ENCODE data around the gene SLC7A5. TPM values are rescaled to one million over a fixed set of nuclear protein-coding genes. Genes with fewer than 3 reads are reported as not detected.
"Not testable (repeated sequence)": the region's sequence is repeated elsewhere in the genome, so short reads cannot be mapped to it uniquely, and the experiment has no call there.

The SLC7A5 gene
- total and polyA plus RNA-seq, 2 of the 13 experiments (the other 11 are each of a cell fraction or from before 2014, with no cell fraction given): 79.6 to 155 TPM

GRCh38 chr16:87861300-87862099 lies 7.8 kb downstream of the SLC7A5 start (continued):
- TF ChIP-seq MLX (CRISPR knock-in tag; IDR thresholded peaks at IDR 0.05): peak; percentile 77
- peak; percentile 54; the same call in 1 of the 2 replicates for TF ChIP-seq GATAD1 (CRISPR knock-in tag; IDR thresholded peaks at IDR 0.05)
- TF ChIP-seq RXRA (CRISPR knock-in tag; IDR thresholded peaks at IDR 0.05): peak; percentile 96
- 0 out of 2 replicates have a peak, but pooled peaks have one; percentile 34 for TF ChIP-seq NAIF1 (CRISPR knock-in tag; IDR thresholded peaks at IDR 0.05; ENCODE audit: borderline replicate concordance)
- TF ChIP-seq E2F1 (CRISPR knock-in tag; IDR thresholded peaks at IDR 0.05): 0 out of 2 replicates have a peak, but pooled peaks have one; percentile 1
- TF ChIP-seq ZNF503 (CRISPR knock-in tag; IDR thresholded peaks at IDR 0.05): peak; percentile 63; the same call in 1 of the 2 replicates
- TF ChIP-seq FOXP4 (CRISPR knock-in tag; IDR thresholded peaks at IDR 0.05): peak; percentile 69
- not testable (repeated sequence) for TF ChIP-seq TCF12 (IDR thresholded peaks at IDR 0.05)
- 0 out of 2 replicates have a peak, but pooled peaks have one; percentile 2 for TF ChIP-seq TCF12 (CRISPR knock-in tag; IDR thresholded peaks at IDR 0.05)
- TF ChIP-seq RCOR2 (CRISPR knock-in tag; IDR thresholded peaks at IDR 0.05): peak; percentile 38; the same call in 1 of the 2 replicates
- peak; percentile 75; the same call in 1 of the 2 replicates for TF ChIP-seq TSC22D2 (CRISPR knock-in tag; IDR thresholded peaks at IDR 0.05; ENCODE audit: borderline replicate concordance)
- TF ChIP-seq HIC2 (CRISPR knock-in tag; IDR thresholded peaks at IDR 0.05; ENCODE audit: low read depth): peak; percentile 46; the same call in 1 of the 2 replicates
- TF ChIP-seq RAD51 (IDR thresholded peaks at IDR 0.05; ENCODE audit: borderline replicate concordance): peak; percentile 32
- TF ChIP-seq ZBTB26 (CRISPR knock-in tag; IDR thresholded peaks at IDR 0.05; ENCODE audit: borderline replicate concordance): peak; percentile 54; the same call in 1 of the 2 replicates
- TF ChIP-seq MTA1 (CRISPR knock-in tag; IDR thresholded peaks at IDR 0.05; ENCODE audit: borderline replicate concordance): peak; percentile 74; the same call in 1 of the 2 replicates
- 0 out of 2 replicates have a peak, but pooled peaks have one; percentile 41 for TF ChIP-seq ZNF205 (CRISPR knock-in tag; IDR thresholded peaks at IDR 0.05)
- peak; percentile 89 for TF ChIP-seq RXRB (CRISPR knock-in tag; IDR thresholded peaks at IDR 0.05; ENCODE audit: borderline replicate concordance)
